Kidney (tissue), 14 donors: Measurements from ENCODE around the gene SYT13. TPM values are rescaled to one million over a fixed set of nuclear protein-coding genes. Genes with fewer than 3 reads are reported as not detected.
A peak's percentile ranks its signal among the peaks of the same experiment; 100 is the strongest.

Experiments used
- DNase-seq, 5 donors: peaks; one replicate each; pipeline ENCODE4 v3.0.0-alpha.2; 2013 to 2020
- FAIRE-seq: peaks from 2 replicates; lab custom pipeline; 2012; peaks lifted over from hg19 to GRCh38; lab: Jason Lieb, UNC
- H3K27ac ChIP-seq, 2 donors: one replicate each; pipeline ENCODE4 v1.7.0; 2013; ENCODE audit warnings: low read depth in 2 of 2, low read length in 2 of 2, inconsistent platforms in 1 of 2
- H3K27me3 ChIP-seq: one replicate; pipeline ENCODE4 v1.7.1; 2013; ENCODE audit warnings: low read length, inconsistent platforms; ENCODE audit not compliant: control insufficient read depth, insufficient read depth
- H3K36me3 ChIP-seq, 3 donors: one replicate each; pipeline versions ENCODE4 v1.7.0 to v1.7.1; 2013; ENCODE audit warnings: low read length in 3 of 3, control low read depth in 1 of 3, inconsistent platforms in 1 of 3; ENCODE audit not compliant: insufficient read depth in 3 of 3, control insufficient read depth in 2 of 3
- H3K4me1 ChIP-seq, 3 donors: one replicate each; pipeline versions ENCODE4 v1.7.0 to v1.7.1; 2013; ENCODE audit warnings: low read length in 3 of 3, inconsistent platforms in 1 of 3, low read depth in 1 of 3; ENCODE audit not compliant: control insufficient read depth in 2 of 3, insufficient read depth in 2 of 3
- H3K4me3 ChIP-seq, 3 donors: one replicate each; pipeline versions ENCODE4 v1.7.0 to v1.8.1; 2013; ENCODE audit warnings: low read length in 3 of 3, control low read depth in 1 of 3, inconsistent platforms in 1 of 3
- H3K9ac ChIP-seq, 3 donors: one replicate each; pipeline versions ENCODE4 v1.7.0 to v1.7.1; 2013; ENCODE audit warnings: low read length in 3 of 3, control low read depth in 1 of 3, inconsistent platforms in 1 of 3
- H3K9me3 ChIP-seq, 3 donors: one replicate each; pipeline versions ENCODE4 v1.7.0 to v1.7.1; 2013; ENCODE audit warnings: low read length in 3 of 3, control low read depth in 1 of 3, inconsistent platforms in 1 of 3; ENCODE audit not compliant: control insufficient read depth in 2 of 3, insufficient read depth in 1 of 3
- CTCF ChIP-seq: IDR thresholded peaks from 3 replicates; pipeline ENCODE4 v1.5.1; 2012; ENCODE audit warnings: mild to moderate bottlenecking, moderate library complexity, borderline replicate concordance; ENCODE audit not compliant: insufficient read depth; ENCODE audit errors: extremely low read depth
- intact Hi-C: fragments of 100-400 bp; cut with DNase I; formaldehyde crosslinking; loops from one replicate; pipeline ENCODE4 v1.11.1; 2022
- polyA plus RNA-seq: library from polyadenylated mRNA; stranded (reverse); fragments of 350-450 nt; fragmentation: Illumina TruSeq; extraction: RNeasy Lipid Tissue Mini Kit (QIAGEN cat#74804); gene quantifications from one replicate; pipeline ENCODE4 v1.2.3, GENCODE V29; 2014; ENCODE audit warnings: low read depth, low replicate concordance; ENCODE audit not compliant: insufficient read depth
- total RNA-seq: library from RNA; stranded (reverse); fragmentation: NEBNext Ultra II Directional; extraction: Animal tissue kit (Norgen Biotek cat#: 25700); gene quantifications from one replicate; pipeline ENCODE4 v1.2.1, GENCODE V29; 2021
- donor health status: control.
- donor health status: control.
- donor health status: control.
- donor health status: control.
- donor health status: control.
- donor health status: DM: yes; HTN: yes; CAD: no.
- donor health status: Normal renal cell carcinoma (clear cell type).

SYT13 gene
- total and polyA plus RNA-seq, 2 donors from 2014 or later = 6.8 to 16.4 TPM

GRCh38 chr11:45205978-45206377, 80.2 kb downstream of the SYT13 start:
- H3K36me3 ChIP-seq = peaks cover 0 to 7% (median 2%) of the 10 kb centered on the region in 3 donors
- no peaks in the 10 kb centered on the region for H3K27me3 ChIP-seq
- no peak overlapping the region for H3K9ac ChIP-seq
- intact Hi-C loops = no loop called here
- no peak overlapping the region for H3K4me3 ChIP-seq
- H3K4me1 ChIP-seq = peaks cover 0 to 8% (median 6%) of the 10 kb centered on the region in 3 donors
- DNase-seq = no peak
- TF ChIP-seq CTCF = no peak
- no peak overlapping the region for H3K27ac ChIP-seq
- FAIRE-seq = no peak
- H3K9me3 ChIP-seq = no peaks in the 10 kb centered on the region

- H3K4me1 ChIP-seq = peaks cover 0 to 5% (median 4%) of the 10 kb centered on the region in 3 donors
- no peak overlapping the region for H3K9ac ChIP-seq
- H3K36me3 ChIP-seq = peaks cover 0 to 7% (median 2%) of the 10 kb centered on the region in 3 donors
- intact Hi-C loops = no loop called here
- DNase-seq = peak in 1 of 5 donors; percentile 35
- H3K27me3 ChIP-seq = no peaks in the 10 kb centered on the region
- no peak for FAIRE-seq
- TF ChIP-seq CTCF = no peak
- H3K27ac ChIP-seq = no peak overlapping the region
- no peaks in the 10 kb centered on the region for H3K9me3 ChIP-seq
- H3K4me3 ChIP-seq = no peak overlapping the region
Measured at GRCh38 chr11:45204761-45205160, 81.4 kb downstream of the SYT13 start.

GRCh38 chr11:45193695-45194094, 92.4 kb downstream of the SYT13 start:
- no peak for TF ChIP-seq CTCF
- intact Hi-C loops = no loop called here
- DNase-seq (no peak), FAIRE-seq (no peak)
- H3K27me3 ChIP-seq = no peaks in the 10 kb centered on the region
- H3K9ac ChIP-seq = no peak overlapping the region
- H3K4me1 ChIP-seq = no peaks in the 10 kb centered on the region
- H3K27ac ChIP-seq = no peak overlapping the region
- no peak overlapping the region for H3K4me3 ChIP-seq
- no peaks in the 10 kb centered on the region for H3K9me3 ChIP-seq
- H3K36me3 ChIP-seq = peaks cover 0 to 7% (median 0%) of the 10 kb centered on the region in 3 donors

Other genes with a start within 250 kb of the SYT13 start
- 22.5 TPM for gene PRDM11, start 139.7 kb downstream of the SYT13 start, total RNA-seq
- 2.9 TPM for gene PRDM11, start 139.7 kb downstream of the SYT13 start, polyA plus RNA-seq